Testis (tissue), 2 donors: ENCODE data around the gene SLC35C1.

Source experiments
- CTCF ChIP-seq, 3 experiments: fragments of 450-650 bp in 2 of 3; fragments of 200-600 bp in 1 of 3; sonication (generic) in 1 of 3; IDR thresholded peaks; one replicate each; pipeline ENCODE4 v1.5.1; 2016 to 2019; ENCODE audit warnings: antibody characterized with exemption in 3 of 3, mild to moderate bottlenecking in 2 of 3, moderate library complexity in 1 of 3
- POLR2A ChIP-seq: fragments of 450-650 bp; IDR thresholded peaks from one replicate; pipeline ENCODE4 v1.6.1; 2017; ENCODE audit warnings: antibody characterized with exemption, mild to moderate bottlenecking, moderate library complexity

GRCh38 chr11:45818961-45819605, 14.1 kb downstream of the SLC35C1 start:
- no peak for TF ChIP-seq CTCF (IDR thresholded peaks at IDR 0.05)
- no peak for TF ChIP-seq POLR2A
